Endothelial cell of umbilical vein (primary cell): ENCODE data around the gene RNF5. TPM values are rescaled to one million over a fixed set of nuclear protein-coding genes. Genes with fewer than 3 reads are reported as not detected.

Experiments
- BruUV-seq: library from RNA; stranded (reverse); fragments of 400-500 nt; replicated peaks from 2 replicates; lab custom pipeline; 2021; lab: Mats Ljungman, UMichigan
- CTCF ChIA-PET: fragments of 300-600, 350-600 bp; sonication (Branson Sonifier 250); formaldehyde crosslinking; loops from one replicate; lab custom pipeline; 2021; ENCODE audit warnings: antibody characterized with exemption, inconsistent platforms; lab: Charles Lee
- POLR2A ChIA-PET: fragments of 300-600, 350-600 bp; sonication (Branson Sonifier 250); formaldehyde crosslinking; loops from one replicate; lab custom pipeline; 2021; ENCODE audit warnings: antibody characterized with exemption, inconsistent platforms; lab: Charles Lee
- DNase-seq: peaks from one replicate; pipeline ENCODE4 v3.0.0-alpha.2; 2011; ENCODE audit warnings: low read depth, low spot score
- FAIRE-seq: peaks from 2 replicates; lab custom pipeline; 2011; peaks lifted over from hg19 to GRCh38; lab: Jason Lieb, UNC
- H2AFZ ChIP-seq: 2 replicates; pipeline ENCODE4 v1.6.0; 2012; ENCODE audit warnings: low read depth, low read length, control low read depth, inconsistent platforms
- H3K27ac ChIP-seq: 2 replicates; pipeline ENCODE4 v1.5.1; 2011; ENCODE audit warnings: low read depth, mild to moderate bottlenecking, control low read depth, low read length, moderate library complexity; ENCODE audit not compliant: insufficient read depth
- H3K27me3 ChIP-seq, 2 experiments: 2 replicates each; pipeline versions ENCODE4 v1.6.0 to v1.6.1; 2011; ENCODE audit warnings: low read length in 2 of 2, mixed read lengths in 1 of 2; ENCODE audit not compliant: control insufficient read depth in 2 of 2, insufficient read depth in 2 of 2
- H3K36me3 ChIP-seq, 2 experiments: 2 replicates in 1 of 2; 3 replicates in 1 of 2; pipeline ENCODE4 v1.5.1; 2011; ENCODE audit warnings: low read length in 2 of 2, mild to moderate bottlenecking in 1 of 2, moderate library complexity in 1 of 2; ENCODE audit not compliant: control insufficient read depth in 2 of 2, insufficient read depth in 2 of 2; ENCODE audit errors: extremely low read depth in 1 of 2
- H3K4me1 ChIP-seq: 3 replicates; pipeline ENCODE4 v1.5.1; 2011; ENCODE audit warnings: mild to moderate bottlenecking, low read length; ENCODE audit not compliant: control insufficient read depth, insufficient read depth; ENCODE audit errors: extremely low read depth
- H3K4me2 ChIP-seq: 2 replicates; pipeline ENCODE4 v1.6.1; 2011; ENCODE audit warnings: low read length, control low read depth, mixed read lengths; ENCODE audit not compliant: insufficient read depth
- H3K4me3 ChIP-seq, 3 experiments: fragments of 200-600 bp in 1 of 3; sonication (generic), shearing (Covaris generic) in 1 of 3; replicated peaks in 1 of 3; 2 replicates each; pipeline ENCODE4 v1.5.1; 2011 to 2016; ENCODE audit warnings: control low read depth in 3 of 3, low read length in 3 of 3, mild to moderate bottlenecking in 2 of 3, inconsistent platforms in 1 of 3, low read depth in 1 of 3, moderate library complexity in 1 of 3; ENCODE audit not compliant: insufficient read depth in 1 of 3
- H3K79me2 ChIP-seq: 2 replicates; pipeline ENCODE4 v1.6.0; 2012; ENCODE audit warnings: low read length, inconsistent platforms; ENCODE audit not compliant: control insufficient read depth, insufficient read depth
- H3K9ac ChIP-seq: replicated peaks from 2 replicates; pipeline ENCODE3; 2011; ENCODE audit warnings: low read length, control low read depth; ENCODE audit not compliant: insufficient read depth; ENCODE audit errors: extremely low read depth
- H3K9me1 ChIP-seq: replicated peaks from 3 replicates; pipeline ENCODE4 v1.6.0; 2011; ENCODE audit warnings: mild to moderate bottlenecking, low read length; ENCODE audit not compliant: control insufficient read depth, insufficient read depth; ENCODE audit errors: extremely low read depth
- H3K9me3 ChIP-seq: replicated peaks from 2 replicates; pipeline ENCODE4 v1.5.1; 2012; ENCODE audit warnings: low read length, inconsistent platforms; ENCODE audit not compliant: control insufficient read depth, insufficient read depth
- H4K20me1 ChIP-seq: replicated peaks from 2 replicates; pipeline ENCODE3; 2011; ENCODE audit warnings: mild to moderate bottlenecking, low read length; ENCODE audit not compliant: control insufficient read depth, insufficient read depth; ENCODE audit errors: extremely low read depth
- EZH2 ChIP-seq: IDR thresholded peaks from 2 replicates; pipeline ENCODE4 v1.6.1; 2012; ENCODE audit warnings: borderline replicate concordance, low read depth, mild to moderate bottlenecking, moderate library complexity, low read length, inconsistent platforms; ENCODE audit not compliant: severe bottlenecking
- FOS ChIP-seq: IDR thresholded peaks from 2 replicates; pipeline ENCODE4 v1.6.1; 2011; ENCODE audit warnings: mild to moderate bottlenecking, low read length, moderate library complexity, borderline replicate concordance; ENCODE audit not compliant: insufficient read depth
- GATA2 ChIP-seq: IDR thresholded peaks from 2 replicates; pipeline ENCODE4 v1.7.0; 2011; ENCODE audit warnings: low read depth, mild to moderate bottlenecking, moderate library complexity, mixed read lengths, low read length; ENCODE audit not compliant: insufficient read length, insufficient read depth
- JUN ChIP-seq: IDR thresholded peaks from 2 replicates; pipeline ENCODE4 v1.6.1; 2011; ENCODE audit warnings: borderline replicate concordance, low read depth; ENCODE audit not compliant: insufficient read length, insufficient read depth
- MAX ChIP-seq: IDR thresholded peaks from 2 replicates; pipeline ENCODE4 v1.6.1; 2011; ENCODE audit not compliant: insufficient read depth, insufficient read length
- MYC ChIP-seq: IDR thresholded peaks from one replicate; pipeline ENCODE4 v1.6.1; 2011; ENCODE audit warnings: mild to moderate bottlenecking, low read depth, low read length
- POLR2A ChIP-seq: IDR thresholded peaks from 2 replicates; pipeline ENCODE4 v1.6.1; 2012; ENCODE audit warnings: low read depth, mild to moderate bottlenecking, control low read depth, low read length
- POLR2AphosphoS5 ChIP-seq: IDR thresholded peaks from 2 replicates; pipeline ENCODE4 v1.6.1; 2012; ENCODE audit warnings: low read depth, mild to moderate bottlenecking, control low read depth, low read length, moderate library complexity; ENCODE audit not compliant: insufficient read depth
- dilution Hi-C: fragments of 300-500 bp; cut with MboI; formaldehyde crosslinking; loops from one replicate; pipeline ENCODE4 v1.15.0; 2019; ENCODE audit warnings: low sequenced_read_pairs; ENCODE audit not compliant: extremely low pct_ligation_motif_present
- intact Hi-C: fragments of 100-400 bp; cut with micrococcal nuclease; formaldehyde crosslinking; loops from one replicate; pipeline ENCODE4 v1.10.0; 2022
- polyA plus RNA-seq, 4 experiments: library from polyadenylated mRNA; depleted of rRNA in 3 of 4; stranded (reverse) in 3 of 4; unstranded in 1 of 4; fragments of >200 nt; gene quantifications; 2 replicates each; pipeline versions ENCODE4 v1.2.1 to v1.2.3, GENCODE V29; 2011 to 2012; ENCODE audit warnings: missing spikeins in 1 of 4
- total RNA-seq: library from RNA; stranded (reverse); gene quantifications from 2 replicates; pipeline ENCODE4 v1.2.3, GENCODE V29; 2021
- TF ChIP-seq, protein P1 (sequence below), 2 donors: IDR thresholded peaks; 1 replicate in 1 of 2; 2 replicates in 1 of 2; pipeline ENCODE4 v1.5.1; 2011; ENCODE audit warnings: low read length in 2 of 2, mild to moderate bottlenecking in 2 of 2, moderate library complexity in 2 of 2, control low read depth in 1 of 2, inconsistent platforms in 1 of 2, low read depth in 1 of 2; ENCODE audit not compliant: insufficient read depth in 1 of 2; ENCODE audit errors: extremely low read depth in 1 of 2

RNF5 gene
- total and polyA plus RNA-seq, 2 donors (not counting 3 experiments of a cell fraction or from before 2014, with no cell fraction given): 49.2 to 100 TPM

DNA sequence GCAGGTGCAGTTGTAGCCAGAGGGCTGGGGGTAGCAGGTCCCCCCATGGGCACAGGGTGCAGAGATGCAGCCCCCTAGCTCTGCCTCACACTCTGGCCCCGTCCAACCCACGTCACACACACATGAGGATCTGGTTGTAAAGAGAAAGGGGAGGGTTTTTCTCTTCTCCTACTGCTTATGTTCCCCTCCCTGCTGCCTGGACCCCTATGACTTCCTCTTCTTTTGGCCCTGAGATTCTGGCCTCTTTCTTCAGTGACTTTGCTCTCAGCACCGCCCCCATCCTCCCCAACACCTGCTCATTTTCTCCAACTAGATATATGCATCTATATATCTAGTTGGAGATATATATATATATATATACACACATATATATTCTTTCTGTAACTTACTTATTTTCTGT lies 35.9 kb downstream of the RNF5 start:
- no TSS peak for BruUV-seq
- DNase-seq (no peak), FAIRE-seq (no peak)
- Histone ChIP-seq H3K36me3 (peaks cover 14 to 18% of the 10 kb centered on the region in 2 experiments), H3K9me1 (no peaks in the 10 kb centered on the region), H3K4me1 (no peaks in the 10 kb centered on the region), H4K20me1 (no peaks in the 10 kb centered on the region), H3K27ac (no peak overlapping the region), H3K4me3 (no peak overlapping the region), H3K79me2 (no peaks in the 10 kb centered on the region), H3K9ac (no peak overlapping the region), H3K4me2 (no peak overlapping the region), H3K9me3 (no peaks in the 10 kb centered on the region), H3K27me3 (no peaks in the 10 kb centered on the region), H2AFZ (no peak overlapping the region)
- intact Hi-C loops: no loop called here
- ChIA-PET CTCF (interaction anchor here (1.0 kb wide), 1 partner anchor 19 kb away, joined by 3 read pairs; no protein-coding TSS in a partner anchor), POLR2A (no interaction called here)
- dilution Hi-C loops: no loop called here
- TF ChIP-seq GATA2 (no peak), MYC (no peak), POLR2AphosphoS5 (no peak), EZH2 (no peak), MAX (no peak), POLR2A (no peak), FOS (no peak), JUN (no peak)
- TF ChIP-seq, protein P1, sequence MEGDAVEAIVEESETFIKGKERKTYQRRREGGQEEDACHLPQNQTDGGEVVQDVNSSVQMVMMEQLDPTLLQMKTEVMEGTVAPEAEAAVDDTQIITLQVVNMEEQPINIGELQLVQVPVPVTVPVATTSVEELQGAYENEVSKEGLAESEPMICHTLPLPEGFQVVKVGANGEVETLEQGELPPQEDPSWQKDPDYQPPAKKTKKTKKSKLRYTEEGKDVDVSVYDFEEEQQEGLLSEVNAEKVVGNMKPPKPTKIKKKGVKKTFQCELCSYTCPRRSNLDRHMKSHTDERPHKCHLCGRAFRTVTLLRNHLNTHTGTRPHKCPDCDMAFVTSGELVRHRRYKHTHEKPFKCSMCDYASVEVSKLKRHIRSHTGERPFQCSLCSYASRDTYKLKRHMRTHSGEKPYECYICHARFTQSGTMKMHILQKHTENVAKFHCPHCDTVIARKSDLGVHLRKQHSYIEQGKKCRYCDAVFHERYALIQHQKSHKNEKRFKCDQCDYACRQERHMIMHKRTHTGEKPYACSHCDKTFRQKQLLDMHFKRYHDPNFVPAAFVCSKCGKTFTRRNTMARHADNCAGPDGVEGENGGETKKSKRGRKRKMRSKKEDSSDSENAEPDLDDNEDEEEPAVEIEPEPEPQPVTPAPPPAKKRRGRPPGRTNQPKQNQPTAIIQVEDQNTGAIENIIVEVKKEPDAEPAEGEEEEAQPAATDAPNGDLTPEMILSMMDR (IDR thresholded peaks at IDR 0.05; ENCODE audit: extremely low read depth in 1 of 2, insufficient read depth in 1 of 2, low read depth in 1 of 2, low read length in 2 of 2): no peak
